ENCODE measurements around the gene IL25. TPM values are rescaled to one million over a fixed set of nuclear protein-coding genes. Genes with fewer than 3 reads are reported as not detected.

The IL25 gene
- total RNA-seq, 1 experiment from 2014 or later: not detected

DNA sequence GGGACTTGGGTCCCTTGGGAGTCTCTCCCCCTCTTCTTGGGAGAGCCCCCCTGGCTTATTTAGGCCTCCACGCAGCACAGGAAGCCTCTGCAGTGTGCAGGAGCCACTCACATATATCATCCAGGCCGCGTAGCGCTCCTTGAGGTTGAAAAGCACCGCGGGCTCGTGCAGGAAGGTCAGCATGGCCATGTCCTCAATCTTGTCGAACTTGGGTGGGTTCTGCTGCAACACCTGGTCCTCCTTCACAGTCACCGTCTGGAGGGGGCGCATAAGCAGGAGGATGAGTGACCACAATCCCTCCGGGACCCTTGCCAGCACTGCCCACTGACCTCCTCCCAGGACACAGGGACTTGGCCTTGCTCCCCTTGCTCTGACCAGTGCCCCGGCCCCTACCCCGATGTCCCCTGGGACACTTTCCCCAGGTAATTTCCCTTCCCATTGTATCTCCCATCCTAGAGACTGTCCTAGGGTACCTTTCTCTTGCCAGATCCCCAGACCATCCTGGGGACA is 33.0 kb downstream of the IL25 start:
- ChIA-PET CTCF (no interaction called here), POLR2A (no interaction called here)
- DNase-seq (ENCODE audit: low read depth, low spot score) (no peak), ATAC-seq (no peak)
- H3K27ac ChIP-seq (ENCODE audit: low read length): no peak overlapping the region
- TF ChIP-seq, protein P1, sequence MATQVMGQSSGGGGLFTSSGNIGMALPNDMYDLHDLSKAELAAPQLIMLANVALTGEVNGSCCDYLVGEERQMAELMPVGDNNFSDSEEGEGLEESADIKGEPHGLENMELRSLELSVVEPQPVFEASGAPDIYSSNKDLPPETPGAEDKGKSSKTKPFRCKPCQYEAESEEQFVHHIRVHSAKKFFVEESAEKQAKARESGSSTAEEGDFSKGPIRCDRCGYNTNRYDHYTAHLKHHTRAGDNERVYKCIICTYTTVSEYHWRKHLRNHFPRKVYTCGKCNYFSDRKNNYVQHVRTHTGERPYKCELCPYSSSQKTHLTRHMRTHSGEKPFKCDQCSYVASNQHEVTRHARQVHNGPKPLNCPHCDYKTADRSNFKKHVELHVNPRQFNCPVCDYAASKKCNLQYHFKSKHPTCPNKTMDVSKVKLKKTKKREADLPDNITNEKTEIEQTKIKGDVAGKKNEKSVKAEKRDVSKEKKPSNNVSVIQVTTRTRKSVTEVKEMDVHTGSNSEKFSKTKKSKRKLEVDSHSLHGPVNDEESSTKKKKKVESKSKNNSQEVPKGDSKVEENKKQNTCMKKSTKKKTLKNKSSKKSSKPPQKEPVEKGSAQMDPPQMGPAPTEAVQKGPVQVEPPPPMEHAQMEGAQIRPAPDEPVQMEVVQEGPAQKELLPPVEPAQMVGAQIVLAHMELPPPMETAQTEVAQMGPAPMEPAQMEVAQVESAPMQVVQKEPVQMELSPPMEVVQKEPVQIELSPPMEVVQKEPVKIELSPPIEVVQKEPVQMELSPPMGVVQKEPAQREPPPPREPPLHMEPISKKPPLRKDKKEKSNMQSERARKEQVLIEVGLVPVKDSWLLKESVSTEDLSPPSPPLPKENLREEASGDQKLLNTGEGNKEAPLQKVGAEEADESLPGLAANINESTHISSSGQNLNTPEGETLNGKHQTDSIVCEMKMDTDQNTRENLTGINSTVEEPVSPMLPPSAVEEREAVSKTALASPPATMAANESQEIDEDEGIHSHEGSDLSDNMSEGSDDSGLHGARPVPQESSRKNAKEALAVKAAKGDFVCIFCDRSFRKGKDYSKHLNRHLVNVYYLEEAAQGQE (IDR thresholded peaks at IDR 0.05; ENCODE audit: insufficient read depth in 1 of 2, low read depth in 2 of 2, low read length in 1 of 2): no peak
- TF ChIP-seq POLR2AphosphoS5 (IDR thresholded peaks at IDR 0.05; ENCODE audit: low read depth, low read length) (no peak), TCF7L2 (IDR thresholded peaks at IDR 0.05; ENCODE audit: low read depth, low read length) (no peak), SIN3A (IDR thresholded peaks at IDR 0.05; ENCODE audit: borderline replicate concordance, insufficient read depth, low read depth, low read length) (no peak)
- TF ChIP-seq, protein P2, sequence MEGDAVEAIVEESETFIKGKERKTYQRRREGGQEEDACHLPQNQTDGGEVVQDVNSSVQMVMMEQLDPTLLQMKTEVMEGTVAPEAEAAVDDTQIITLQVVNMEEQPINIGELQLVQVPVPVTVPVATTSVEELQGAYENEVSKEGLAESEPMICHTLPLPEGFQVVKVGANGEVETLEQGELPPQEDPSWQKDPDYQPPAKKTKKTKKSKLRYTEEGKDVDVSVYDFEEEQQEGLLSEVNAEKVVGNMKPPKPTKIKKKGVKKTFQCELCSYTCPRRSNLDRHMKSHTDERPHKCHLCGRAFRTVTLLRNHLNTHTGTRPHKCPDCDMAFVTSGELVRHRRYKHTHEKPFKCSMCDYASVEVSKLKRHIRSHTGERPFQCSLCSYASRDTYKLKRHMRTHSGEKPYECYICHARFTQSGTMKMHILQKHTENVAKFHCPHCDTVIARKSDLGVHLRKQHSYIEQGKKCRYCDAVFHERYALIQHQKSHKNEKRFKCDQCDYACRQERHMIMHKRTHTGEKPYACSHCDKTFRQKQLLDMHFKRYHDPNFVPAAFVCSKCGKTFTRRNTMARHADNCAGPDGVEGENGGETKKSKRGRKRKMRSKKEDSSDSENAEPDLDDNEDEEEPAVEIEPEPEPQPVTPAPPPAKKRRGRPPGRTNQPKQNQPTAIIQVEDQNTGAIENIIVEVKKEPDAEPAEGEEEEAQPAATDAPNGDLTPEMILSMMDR (IDR thresholded peaks at IDR 0.05): no peak
- H3K9me3 ChIP-seq (ENCODE audit: control insufficient read depth, insufficient read depth, low read depth, low read length): no peaks in the 10 kb centered on the region
- H3K27me3 ChIP-seq (ENCODE audit: control insufficient read depth, insufficient read depth, low read length): no peaks in the 10 kb centered on the region; the same call in 1 of the 2 replicates
- H3K4me1 ChIP-seq (ENCODE audit: control insufficient read depth, insufficient read depth, low read length): no peaks in the 10 kb centered on the region
- H3K36me3 ChIP-seq (ENCODE audit: control insufficient read depth, insufficient read depth, low read length): no peaks in the 10 kb centered on the region
- in situ Hi-C loops (cut with HindIII; ENCODE audit: low pct_unique_long_range_greater_than_20kb, low sequenced_read_pairs): no loop called here
- no TSS peak for BruUV-seq (replicated peaks)
- no peak overlapping the region for H3K4me3 ChIP-seq (ENCODE audit: low read depth in 2 of 2, low read length in 2 of 2)
- intact Hi-C loops (cut with micrococcal nuclease; ENCODE audit: unreplicated experiment): no loop called here

DNA sequence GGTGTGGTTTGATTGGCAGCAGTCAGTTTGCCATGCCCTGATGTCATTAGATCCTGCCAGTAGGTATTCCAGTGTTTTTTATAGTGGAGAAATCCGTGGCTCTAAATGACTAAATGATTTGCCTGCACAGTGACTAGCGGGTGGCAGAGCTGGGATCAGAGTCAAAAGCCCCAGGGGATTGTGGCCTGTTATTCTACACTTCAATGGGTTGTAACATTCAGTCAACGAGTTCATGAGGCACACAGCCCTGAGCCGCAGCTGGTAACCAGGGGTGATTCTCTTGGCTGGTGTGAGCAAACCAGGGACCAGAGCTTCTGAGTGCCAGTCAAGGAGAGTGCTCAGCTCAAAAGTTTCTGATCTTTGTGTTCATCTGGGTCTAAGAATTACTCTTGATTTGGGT is 33.6 kb downstream of the IL25 start:
- ATAC-seq (no peak), DNase-seq (ENCODE audit: low read depth, low spot score) (no peak)
- no peaks in the 10 kb centered on the region for H3K4me1 ChIP-seq (ENCODE audit: control insufficient read depth, insufficient read depth, low read length)
- ChIA-PET POLR2A (no interaction called here), CTCF (no interaction called here)
- H3K4me3 ChIP-seq (ENCODE audit: low read depth in 2 of 2, low read length in 2 of 2): no peak overlapping the region
- intact Hi-C loops (cut with micrococcal nuclease; ENCODE audit: unreplicated experiment) (no loop called here), in situ Hi-C loops (cut with HindIII; ENCODE audit: low pct_unique_long_range_greater_than_20kb, low sequenced_read_pairs) (no loop called here)
- TF ChIP-seq, protein P2 (IDR thresholded peaks at IDR 0.05): no peak
- TF ChIP-seq, protein P1 (IDR thresholded peaks at IDR 0.05; ENCODE audit: insufficient read depth in 1 of 2, low read depth in 2 of 2, low read length in 1 of 2): no peak
- no peak for TF ChIP-seq POLR2AphosphoS5 (IDR thresholded peaks at IDR 0.05; ENCODE audit: low read depth, low read length)
- TF ChIP-seq SIN3A (IDR thresholded peaks at IDR 0.05; ENCODE audit: borderline replicate concordance, insufficient read depth, low read depth, low read length): no peak
- TF ChIP-seq TCF7L2 (IDR thresholded peaks at IDR 0.05; ENCODE audit: low read depth, low read length): no peak
- no peaks in the 10 kb centered on the region for H3K36me3 ChIP-seq (ENCODE audit: control insufficient read depth, insufficient read depth, low read length)
- no peaks in the 10 kb centered on the region; the same call in 1 of the 2 replicates for H3K27me3 ChIP-seq (ENCODE audit: control insufficient read depth, insufficient read depth, low read length)
- no TSS peak for BruUV-seq (replicated peaks)
- H3K9me3 ChIP-seq (ENCODE audit: control insufficient read depth, insufficient read depth, low read depth, low read length): no peaks in the 10 kb centered on the region
- no peak overlapping the region for H3K27ac ChIP-seq (ENCODE audit: low read length)
